CD4-positive, alpha-beta memory T cell (primary cell): ENCODE measurements around the gene ATP2C2. TPM values are rescaled to one million over a fixed set of nuclear protein-coding genes. Genes with fewer than 3 reads are reported as not detected.
A peak's percentile ranks its signal among the peaks of the same experiment; 100 is the strongest.

Experiments used
- CTCF ChIA-PET: fragments of 350-600 bp; sonication (Branson Sonifier 250); formaldehyde crosslinking; loops from one replicate; lab custom pipeline; 2021; ENCODE audit warnings: inconsistent platforms; ENCODE audit not compliant: partially characterized antibody; lab: Charles Lee
- POLR2A ChIA-PET: fragments of 350-600 bp; sonication (Branson Sonifier 250); formaldehyde crosslinking; loops from one replicate; lab custom pipeline; 2021; ENCODE audit not compliant: partially characterized antibody; lab: Charles Lee
- DNase-seq, 5 donors: peaks; one replicate each; pipeline versions ENCODE4 v3.0.0 to v3.0.0-alpha.2; 2020 to 2022; ENCODE audit warnings: mixed read lengths in 1 of 5
- H3K27ac ChIP-seq: one replicate; pipeline ENCODE4 v1.7.0; 2013; ENCODE audit warnings: low read depth, low read length
- H3K27me3 ChIP-seq: 2 replicates; pipeline ENCODE4 v1.7.0; 2013; ENCODE audit warnings: mild to moderate bottlenecking, low read length, moderate library complexity; ENCODE audit not compliant: insufficient read depth
- H3K36me3 ChIP-seq: 2 replicates; pipeline ENCODE4 v1.7.0; 2013; ENCODE audit warnings: mild to moderate bottlenecking, low read length, moderate library complexity; ENCODE audit not compliant: insufficient read depth
- H3K4me1 ChIP-seq: 2 replicates; pipeline ENCODE4 v1.7.0; 2013; ENCODE audit warnings: mild to moderate bottlenecking, low read length, moderate library complexity; ENCODE audit not compliant: insufficient read depth
- H3K4me3 ChIP-seq, 2 donors: one replicate each; pipeline ENCODE4 v1.7.0; 2013; ENCODE audit warnings: low read length in 2 of 2, mild to moderate bottlenecking in 1 of 2
- H3K9me3 ChIP-seq, 2 donors: one replicate each; pipeline ENCODE4 v1.7.0; 2013; ENCODE audit warnings: low read length in 2 of 2, control low read depth in 1 of 2; ENCODE audit not compliant: control insufficient read depth in 1 of 2
- H3K27ac Mint-ChIP-seq, 7 donors: one replicate each; pipeline ENCODE4 v1.8.0; 2020 to 2021; ENCODE audit warnings: mixed read lengths in 7 of 7, mild to moderate bottlenecking in 6 of 7, inconsistent platforms in 3 of 7, moderate library complexity in 3 of 7
- H3K27me3 Mint-ChIP-seq, 2 donors: one replicate each; pipeline ENCODE4 v1.8.0; 2020 to 2021; ENCODE audit warnings: mixed read lengths in 2 of 2
- H3K36me3 Mint-ChIP-seq, 2 donors: one replicate each; pipeline ENCODE4 v1.8.0; 2020 to 2021; ENCODE audit warnings: mixed read lengths in 2 of 2, inconsistent platforms in 1 of 2, mild to moderate bottlenecking in 1 of 2
- H3K4me1 Mint-ChIP-seq, 4 donors: one replicate each; pipeline ENCODE4 v1.8.0; 2020 to 2021; ENCODE audit warnings: mixed read lengths in 4 of 4, mild to moderate bottlenecking in 1 of 4
- H3K4me3 Mint-ChIP-seq, 8 donors: one replicate each; pipeline ENCODE4 v1.8.0; 2020 to 2021; ENCODE audit warnings: mixed read lengths in 8 of 8, mild to moderate bottlenecking in 7 of 8, moderate library complexity in 6 of 8, inconsistent platforms in 3 of 8
- H3K9me3 Mint-ChIP-seq, 8 donors: one replicate each; pipeline ENCODE4 v1.8.0; 2020 to 2021; ENCODE audit warnings: mixed read lengths in 8 of 8, mild to moderate bottlenecking in 5 of 8, inconsistent platforms in 3 of 8, moderate library complexity in 1 of 8
- intact Hi-C: fragments of 100-400 bp; cut with micrococcal nuclease; formaldehyde crosslinking; loops from one replicate; pipeline ENCODE4 v1.15.1; 2023
- polyA plus RNA-seq, 2 donors: library from polyadenylated mRNA; unstranded; fragments of 300-500 nt; fragmentation: Illumina TruSeq; gene quantifications; one replicate each; pipeline ENCODE4 v1.2.3, GENCODE V29; 2021
- total RNA-seq, 2 experiments: library from RNA; stranded (reverse); gene quantifications; one replicate each; pipeline ENCODE4 v1.2.3, GENCODE V29; 2021

The ATP2C2 gene
- total and polyA plus RNA-seq, 4 experiments from 2014 or later = not detected

DNA sequence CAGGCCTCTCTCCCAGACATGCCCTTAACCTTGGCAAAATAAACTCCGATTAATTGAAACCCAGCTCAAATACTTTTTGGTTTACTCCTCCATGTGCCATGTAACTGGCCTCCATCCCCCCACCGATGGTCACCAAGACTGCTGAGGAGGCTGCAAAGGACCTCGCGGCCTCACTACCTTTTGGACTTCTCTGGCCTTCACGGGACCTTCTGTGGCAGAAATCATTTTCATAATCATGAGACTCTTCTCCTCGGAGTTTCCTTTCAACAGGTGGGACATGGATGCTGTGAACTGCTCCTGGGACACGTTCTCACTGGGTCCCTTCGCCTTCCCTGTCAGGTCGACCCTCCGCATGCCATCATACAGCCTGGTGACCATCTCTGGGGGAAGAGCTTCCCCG is 127.2 kb downstream of the ATP2C2 start:
- Histone ChIP-seq H3K4me1 (no peaks in the 10 kb centered on the region), H3K4me3 (no peak overlapping the region), H3K36me3 (peaks cover 23% of the 10 kb centered on the region), H3K27me3 (no peaks in the 10 kb centered on the region), H3K9me3 (no peaks in the 10 kb centered on the region), H3K27ac (no peak overlapping the region)
- peaks cover 0 to 6% (median 3%) of the 10 kb centered on the region in 8 donors for H3K9me3 Mint-ChIP-seq
- peak overlapping the region in 1 of 8 donors; percentile 48 for H3K4me3 Mint-ChIP-seq
- H3K4me1 Mint-ChIP-seq = no peaks in the 10 kb centered on the region
- H3K36me3 Mint-ChIP-seq = peaks cover 52 to 56% of the 10 kb centered on the region in 2 donors
- POLR2A ChIA-PET = no interaction called here
- intact Hi-C loops = no loop called here
- H3K27ac Mint-ChIP-seq = no peak overlapping the region
- CTCF ChIA-PET = interaction anchor here (6.6 kb wide), 1 partner anchor 10 kb away, joined by 35 read pairs; the partner anchor contains the start of gene MEAK7
- H3K27me3 Mint-ChIP-seq = no peaks in the 10 kb centered on the region
- DNase-seq = no peak

DNA sequence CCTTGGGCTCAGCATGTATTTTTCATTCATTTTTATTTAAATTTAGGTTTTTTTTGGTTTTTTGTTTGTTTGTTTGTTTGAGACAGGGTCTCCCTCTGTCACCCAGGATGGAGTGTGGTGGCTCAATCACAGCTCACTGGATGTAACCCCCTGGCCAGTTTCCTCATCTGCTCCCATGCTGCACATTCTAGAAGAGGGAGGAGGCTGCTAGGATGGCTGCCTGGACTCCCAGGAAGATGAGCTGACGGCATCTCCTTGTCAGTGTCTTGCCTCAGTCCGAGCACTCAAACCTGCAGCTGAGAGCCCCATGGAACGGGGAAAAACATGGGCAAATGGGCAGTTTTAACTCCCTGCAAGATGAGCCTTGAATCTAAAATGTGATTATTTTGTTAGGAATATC is 128.7 kb downstream of the ATP2C2 start:
- Histone ChIP-seq H3K36me3 (peaks cover 23% of the 10 kb centered on the region), H3K27ac (no peak overlapping the region), H3K27me3 (no peaks in the 10 kb centered on the region), H3K4me3 (no peak overlapping the region), H3K9me3 (no peaks in the 10 kb centered on the region), H3K4me1 (no peaks in the 10 kb centered on the region)
- peaks cover 0 to 2% (median 0%) of the 10 kb centered on the region in 4 donors for H3K4me1 Mint-ChIP-seq
- peaks cover 0 to 6% (median 3%) of the 10 kb centered on the region in 8 donors for H3K9me3 Mint-ChIP-seq
- ChIA-PET CTCF (interaction anchor here (1.1 to 6.6 kb wide), 2 partner anchors 9 to 14 kb away, joined by 3 to 35 read pairs; partner anchors contain the start of gene MEAK7), POLR2A (interaction anchor here (1.2 to 1.4 kb wide), 2 partner anchors 8 to 9 kb away, joined by 3 to 4 read pairs; no protein-coding TSS in a partner anchor)
- DNase-seq = no peak
- no peak overlapping the region for H3K27ac Mint-ChIP-seq
- H3K4me3 Mint-ChIP-seq = no peak overlapping the region
- intact Hi-C loops = no loop called here
- H3K27me3 Mint-ChIP-seq = no peaks in the 10 kb centered on the region
- H3K36me3 Mint-ChIP-seq = peaks cover 47 to 52% of the 10 kb centered on the region in 2 donors

DNA sequence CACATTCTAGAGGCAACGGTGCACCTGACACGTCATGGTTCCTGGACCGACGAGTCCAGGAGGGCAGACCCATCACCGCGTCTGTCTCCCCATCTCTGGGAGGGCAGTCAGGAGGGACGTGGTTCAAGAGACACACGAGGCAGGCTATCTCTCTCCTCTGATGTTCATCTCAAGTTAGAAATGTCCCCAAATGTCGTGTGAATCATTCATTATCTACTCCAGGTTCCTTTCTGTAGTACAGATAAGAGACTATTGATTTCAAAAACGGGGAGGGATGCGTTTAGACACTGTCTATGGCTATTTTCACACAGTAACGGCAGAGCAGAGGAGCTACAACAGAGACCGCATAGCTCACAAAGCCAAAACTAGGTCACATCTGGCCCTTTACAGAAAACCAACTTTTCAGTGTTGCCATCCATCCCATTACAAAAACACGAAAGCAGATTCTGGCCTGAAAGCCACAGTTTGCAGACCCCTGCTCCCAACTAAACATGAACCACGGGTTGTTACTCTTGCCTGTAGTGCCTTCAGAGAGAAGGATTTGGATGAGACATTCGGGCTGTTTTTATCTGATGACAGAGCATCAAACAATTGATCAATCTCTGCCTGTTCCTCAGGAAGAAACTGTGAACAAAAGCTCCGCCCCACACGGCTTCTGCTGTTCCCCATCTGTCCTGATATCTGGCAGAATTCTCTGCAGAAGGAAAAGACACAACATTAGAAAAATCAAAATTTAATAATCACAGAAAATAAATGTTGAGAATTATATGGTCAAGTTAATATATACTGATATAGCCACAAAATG is 129.3 kb downstream of the ATP2C2 start:
- Mint-ChIP-seq H3K27me3 (no peaks in the 10 kb centered on the region), H3K4me1 (peaks cover 0 to 2% (median under 1%) of the 10 kb centered on the region in 4 donors), H3K27ac (peak overlapping the region in 1 of 7 donors; percentile 35), H3K4me3 (no peak overlapping the region), H3K9me3 (peaks cover 0 to 6% (median 3%) of the 10 kb centered on the region in 8 donors), H3K36me3 (peaks cover 47 to 52% of the 10 kb centered on the region in 2 donors)
- Histone ChIP-seq H3K27me3 (no peaks in the 10 kb centered on the region), H3K4me3 (no peak overlapping the region), H3K36me3 (peaks cover 23% of the 10 kb centered on the region), H3K27ac (no peak overlapping the region), H3K4me1 (no peaks in the 10 kb centered on the region), H3K9me3 (no peaks in the 10 kb centered on the region)
- ChIA-PET POLR2A (no interaction called here), CTCF (interaction anchor here (0.8 to 6.6 kb wide), 4 partner anchors 8 to 240 kb away, joined by 3 to 35 read pairs (median 4); partner anchors contain the start of gene MEAK7)
- intact Hi-C loops = no loop called here
- DNase-seq = no peak

DNA sequence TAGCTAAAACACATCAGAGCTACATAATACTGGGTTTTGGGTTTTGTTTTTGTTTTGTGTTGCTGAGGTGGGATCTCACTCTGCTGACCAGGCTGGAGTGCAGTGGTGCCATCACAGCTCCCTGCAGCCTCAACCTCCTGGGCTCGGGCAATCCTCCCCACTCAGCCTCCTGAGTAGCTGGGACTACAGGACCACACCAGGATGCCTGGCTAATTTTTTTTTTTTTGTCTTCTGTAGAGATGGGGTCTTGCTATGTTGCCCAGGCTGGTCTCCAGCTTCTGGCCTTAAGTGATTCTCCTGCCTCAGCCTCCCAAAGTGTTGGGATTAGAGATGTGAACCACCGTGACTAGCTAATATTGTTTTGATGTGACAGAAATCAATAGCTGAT is 129.9 kb downstream of the ATP2C2 start:
- Mint-ChIP-seq H3K27me3 (no peaks in the 10 kb centered on the region), H3K4me1 (peaks cover 0 to 4% (median 1%) of the 10 kb centered on the region in 4 donors), H3K4me3 (no peak overlapping the region), H3K9me3 (peaks cover 0 to 1% (median under 1%) of the 10 kb centered on the region in 8 donors), H3K36me3 (peaks cover 42 to 47% of the 10 kb centered on the region in 2 donors), H3K27ac (no peak overlapping the region)
- intact Hi-C loops = no loop called here
- Histone ChIP-seq H3K4me1 (no peaks in the 10 kb centered on the region), H3K27ac (no peak overlapping the region), H3K36me3 (peaks cover 23% of the 10 kb centered on the region), H3K4me3 (no peak overlapping the region), H3K27me3 (no peaks in the 10 kb centered on the region), H3K9me3 (no peaks in the 10 kb centered on the region)
- no peak for DNase-seq
- POLR2A ChIA-PET = no interaction called here
- CTCF ChIA-PET = interaction anchor here (0.8 to 6.6 kb wide), 4 partner anchors 8 to 240 kb away, joined by 3 to 35 read pairs (median 4); partner anchors contain the start of gene MEAK7

DNA sequence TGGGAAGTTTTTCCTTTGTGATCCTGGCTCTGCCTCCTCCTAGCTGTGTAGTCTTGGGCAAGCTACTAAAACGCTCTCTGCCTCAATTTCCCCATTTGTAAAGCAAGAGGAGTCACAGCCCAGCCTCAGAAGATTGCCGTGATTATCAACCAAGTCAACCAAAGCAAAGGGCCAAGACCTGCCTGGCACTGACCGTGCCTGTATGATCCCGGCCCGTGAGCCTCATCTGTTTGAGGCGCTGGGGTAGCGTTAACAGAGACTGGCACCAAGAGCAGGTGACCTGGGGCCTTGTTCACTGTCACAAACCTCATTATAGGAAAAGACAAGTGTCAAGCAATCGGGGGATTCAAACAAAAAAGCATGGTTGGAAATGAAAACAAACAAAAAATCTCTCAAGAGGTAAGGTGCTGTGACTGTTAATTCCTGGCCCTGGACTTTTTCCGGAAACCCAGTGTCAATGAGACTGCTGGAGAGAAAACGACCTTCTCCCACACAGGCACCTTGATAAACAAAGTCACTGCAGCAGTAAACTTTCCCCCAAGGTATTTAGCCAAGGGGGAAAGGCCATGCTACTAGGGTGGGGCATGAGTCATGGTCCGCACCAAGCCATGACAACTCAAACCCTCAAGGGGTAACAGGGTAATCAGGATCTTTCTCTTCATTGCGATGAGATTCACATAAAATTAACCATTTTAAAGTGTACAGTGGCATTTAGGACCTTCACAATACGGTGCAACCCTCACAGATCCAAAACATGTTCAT is 130.7 kb downstream of the ATP2C2 start:
- no peak for DNase-seq
- POLR2A ChIA-PET = no interaction called here
- Histone ChIP-seq H3K4me1 (peaks cover 6% of the 10 kb centered on the region), H3K27ac (no peak overlapping the region), H3K27me3 (no peaks in the 10 kb centered on the region), H3K36me3 (peaks cover 23% of the 10 kb centered on the region), H3K9me3 (no peaks in the 10 kb centered on the region), H3K4me3 (no peak overlapping the region)
- CTCF ChIA-PET = interaction anchor here (0.8 to 6.6 kb wide), 4 partner anchors 7 to 239 kb away, joined by 3 to 35 read pairs (median 4); partner anchors contain the start of gene MEAK7
- Mint-ChIP-seq H3K36me3 (peaks cover 34 to 46% of the 10 kb centered on the region in 2 donors), H3K9me3 (no peaks in the 10 kb centered on the region), H3K4me1 (peaks cover 4 to 6% (median 6%) of the 10 kb centered on the region in 4 donors), H3K4me3 (no peak overlapping the region), H3K27me3 (no peaks in the 10 kb centered on the region), H3K27ac (no peak overlapping the region)
- intact Hi-C loops = no loop called here

DNA sequence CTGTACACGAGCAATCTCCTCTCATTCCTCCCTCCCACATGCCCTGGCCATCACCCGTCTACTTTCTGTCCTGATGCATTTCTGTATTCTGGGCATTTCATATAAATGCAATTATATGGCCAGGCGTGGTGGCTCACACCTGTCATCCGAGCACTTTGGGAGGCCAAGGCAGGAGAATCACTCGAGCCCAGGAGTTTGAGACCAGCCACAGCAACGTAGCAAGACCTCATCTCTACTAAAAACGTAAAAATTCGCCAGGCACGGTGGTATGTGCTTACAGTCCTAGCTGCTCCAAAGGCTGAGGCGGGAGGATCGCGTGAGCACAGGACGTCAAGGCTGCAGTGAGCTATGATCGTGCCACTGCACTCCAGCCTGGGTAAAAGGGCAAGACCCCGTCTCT is 131.3 kb downstream of the ATP2C2 start:
- peaks cover 28 to 44% of the 10 kb centered on the region in 2 donors for H3K36me3 Mint-ChIP-seq
- H3K4me3 Mint-ChIP-seq = no peak overlapping the region
- peaks cover 4 to 11% (median 9%) of the 10 kb centered on the region in 4 donors for H3K4me1 Mint-ChIP-seq

More for the DNA sequence above, 131.3 kb downstream of the ATP2C2 start:
- no peaks in the 10 kb centered on the region for H3K9me3 ChIP-seq
- H3K27me3 ChIP-seq = no peaks in the 10 kb centered on the region
- POLR2A ChIA-PET = no interaction called here
- H3K36me3 ChIP-seq = peaks cover 23% of the 10 kb centered on the region
- Mint-ChIP-seq H3K27me3 (no peaks in the 10 kb centered on the region), H3K9me3 (no peaks in the 10 kb centered on the region), H3K27ac (no peak overlapping the region)
- intact Hi-C loops = loop anchor here (5.0 kb wide), 2 partner anchors 412 to 528 kb away; partner anchors contain the start of gene KIAA0513
- CTCF ChIA-PET = no interaction called here
- H3K4me1 ChIP-seq = peaks cover 9% of the 10 kb centered on the region
- no peak for DNase-seq
- H3K4me3 ChIP-seq = no peak overlapping the region
- H3K27ac ChIP-seq = no peak overlapping the region
